ENCODE measurements around the gene MATCAP1.

The MATCAP1 gene

DNA sequence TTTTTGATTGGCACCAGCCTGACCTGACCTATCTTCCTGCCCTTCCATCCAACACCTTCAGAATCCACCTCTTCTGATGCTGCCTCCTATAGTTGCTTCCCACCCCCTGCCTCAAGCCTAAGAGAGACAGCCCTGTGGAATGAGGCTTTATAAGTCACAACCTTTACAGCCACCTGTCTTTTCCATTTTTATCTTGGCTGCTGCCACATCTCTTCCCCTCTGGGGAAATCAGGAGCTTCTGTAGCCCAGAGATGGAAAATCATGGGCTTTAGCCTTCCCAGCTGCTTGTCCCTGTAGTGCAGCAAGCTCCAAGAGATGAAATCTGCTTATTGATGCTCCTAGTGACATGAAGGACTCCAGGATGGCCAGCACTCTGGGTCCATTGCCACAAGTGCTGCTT is 55.3 kb downstream of the MATCAP1 start:
- H3K9ac ChIP-seq (ENCODE audit: low read length): no peak overlapping the region
- H3K27me3 ChIP-seq (replicated peaks; ENCODE audit: insufficient read depth, low read length): no peaks in the 10 kb centered on the region
- no peak overlapping the region for H2AFZ ChIP-seq (ENCODE audit: low read length)
- H3K27ac ChIP-seq (ENCODE audit: low read length): no peak overlapping the region
- H3F3A ChIP-seq (ENCODE audit: insufficient read depth, low read length): no peaks in the 10 kb centered on the region
- no peak for DNase-seq
- no peaks in the 10 kb centered on the region for H3K79me2 ChIP-seq (ENCODE audit: low read length)
- no peak overlapping the region for H3K4me2 ChIP-seq (ENCODE audit: low read depth, low read length)
- H3K36me3 ChIP-seq (replicated peaks; ENCODE audit: insufficient read depth, low read length): no peaks in the 10 kb centered on the region
- TF ChIP-seq EZH2 (optimal IDR thresholded peaks at IDR 0.05; ENCODE audit: low read depth, low read length): no peak
- no peak for TF ChIP-seq CTCF (IDR thresholded peaks at IDR 0.05; ENCODE audit: low read length)
- TF ChIP-seq EZH2phosphoT487 (IDR thresholded peaks at IDR 0.05; ENCODE audit: low read length): no peak
- H3K9me2 ChIP-seq (replicated peaks; ENCODE audit: insufficient read depth, low read length): no peaks in the 10 kb centered on the region
- H3K4me1 ChIP-seq (ENCODE audit: low read length): no peaks in the 10 kb centered on the region
- H3K4me3 ChIP-seq (ENCODE audit: low read length): no peak overlapping the region
- H4K20me1 ChIP-seq (ENCODE audit: insufficient read depth, low read length): no peaks in the 10 kb centered on the region
- no peaks in the 10 kb centered on the region for H3K9me3 ChIP-seq (replicated peaks; ENCODE audit: insufficient read depth, low read length)

Data from MM.1S (cell line).